SK-N-SH (cell line): ENCODE results near the gene MTCH2. TPM values are rescaled to one million over a fixed set of nuclear protein-coding genes. Genes with fewer than 3 reads are reported as not detected.

Experiments used
- CTCF ChIA-PET: fragments of 300-600, 350-600 bp; formaldehyde crosslinking; extraction: SDS; loops from one replicate; lab custom pipeline; 2021; lab: Yijun Ruan, JAX
- POLR2A ChIA-PET: fragments of 350-600 bp; sonication (Branson Sonifier 250); formaldehyde crosslinking; extraction: SDS; loops from one replicate; lab custom pipeline; 2020; ENCODE audit warnings: antibody characterized with exemption, inconsistent platforms; lab: Yijun Ruan, JAX
- DNase-seq: peaks from one replicate; pipeline ENCODE4 v3.0.0; 2012
- H2AFZ ChIP-seq: fragments of 200-600 bp; sonication (generic); 2 replicates; pipeline ENCODE4 v1.8.1; 2016; ENCODE audit warnings: antibody characterized with exemption, mild to moderate bottlenecking, low read depth
- H3F3A ChIP-seq: fragments of 200-600 bp; sonication (generic); replicated peaks from 2 replicates; pipeline ENCODE3; 2016; ENCODE audit warnings: antibody characterized with exemption, mild to moderate bottlenecking; ENCODE audit not compliant: insufficient read depth
- H3K27ac ChIP-seq, 2 experiments: fragments of 200-500 bp in 1 of 2; fragments of 200-600 bp in 1 of 2; sonication (Bioruptor generic) in 1 of 2; sonication (generic), shearing (Covaris generic) in 1 of 2; 2 replicates each; pipeline versions ENCODE4 v1.5.1 to v1.6.1; 2014 to 2016; ENCODE audit warnings: low read depth in 2 of 2, inconsistent platforms in 1 of 2, low read length in 1 of 2, mild to moderate bottlenecking in 1 of 2, mixed read lengths in 1 of 2
- H3K27me3 ChIP-seq: fragments of 200-600 bp; sonication (generic), shearing (Covaris generic); 2 replicates; pipeline ENCODE4 v1.6.1; 2016; ENCODE audit warnings: mixed run types; ENCODE audit not compliant: insufficient read depth
- H3K36me3 ChIP-seq, 2 experiments: fragments of 200-500 bp in 1 of 2; fragments of 200-600 bp in 1 of 2; sonication (Bioruptor generic) in 1 of 2; sonication (generic) in 1 of 2; replicated peaks in 1 of 2; 2 replicates each; pipeline versions ENCODE3 to v1.5.1; 2014 to 2016; ENCODE audit warnings: low read length in 1 of 2, mild to moderate bottlenecking in 1 of 2; ENCODE audit not compliant: insufficient read depth in 2 of 2, control insufficient read depth in 1 of 2
- H3K4me1 ChIP-seq, 2 experiments: fragments of 200-500 bp in 1 of 2; fragments of 200-600 bp in 1 of 2; sonication (Bioruptor generic) in 1 of 2; sonication (generic), shearing (Covaris generic) in 1 of 2; 2 replicates each; pipeline versions ENCODE4 v1.5.1 to v1.6.1; 2014 to 2016; ENCODE audit warnings: low read depth in 1 of 2, low read length in 1 of 2, mixed run types in 1 of 2; ENCODE audit not compliant: insufficient read depth in 2 of 2, control insufficient read depth in 1 of 2
- H3K4me2 ChIP-seq: fragments of 200-600 bp; sonication (generic), shearing (Covaris generic); 2 replicates; pipeline ENCODE4 v1.6.1; 2017; ENCODE audit warnings: mixed run types
- H3K4me3 ChIP-seq, 2 experiments: fragments of 200-500 bp in 1 of 2; fragments of 200-600 bp in 1 of 2; sonication (Bioruptor generic) in 1 of 2; sonication (generic), shearing (Covaris generic) in 1 of 2; 2 replicates each; pipeline versions ENCODE4 v1.5.1 to v1.8.1; 2014 to 2016; ENCODE audit warnings: low read depth in 2 of 2, inconsistent platforms in 1 of 2, low read length in 1 of 2, mild to moderate bottlenecking in 1 of 2, mixed read lengths in 1 of 2, moderate library complexity in 1 of 2
- H3K79me2 ChIP-seq: fragments of 200-600 bp; sonication (generic); 2 replicates; pipeline ENCODE4 v1.8.1; 2017; ENCODE audit warnings: mild to moderate bottlenecking; ENCODE audit not compliant: insufficient read depth
- H3K9ac ChIP-seq: fragments of 200-600 bp; sonication (generic); 2 replicates; pipeline ENCODE4 v1.6.1; 2017; ENCODE audit warnings: mixed run types
- H3K9me2 ChIP-seq: fragments of 200-600 bp; sonication (generic); 2 replicates; pipeline ENCODE4 v1.6.1; 2017; ENCODE audit warnings: mixed run types
- H3K9me3 ChIP-seq: fragments of 200-600 bp; sonication (generic); 2 replicates; pipeline ENCODE4 v1.6.1; 2017; ENCODE audit warnings: mixed run types, mild to moderate bottlenecking, moderate library complexity
- H4K20me1 ChIP-seq: fragments of 200-600 bp; sonication (generic); 2 replicates; pipeline ENCODE4 v1.6.1; 2017; ENCODE audit warnings: mild to moderate bottlenecking, mixed run types; ENCODE audit not compliant: insufficient read depth
- CHD2 ChIP-seq: fragments of 150-350 bp; IDR thresholded peaks from 2 replicates; pipeline ENCODE4 v1.6.1; 2018; ENCODE audit warnings: low read length; ENCODE audit not compliant: partially characterized antibody
- EP300 ChIP-seq, 2 experiments: IDR thresholded peaks; 2 replicates each; pipeline versions ENCODE4 v1.4.0 to v1.6.1; 2012; ENCODE audit warnings: borderline replicate concordance in 1 of 2, low read depth in 1 of 2, low read length in 1 of 2
- FOSL2 ChIP-seq: IDR thresholded peaks from 2 replicates; pipeline ENCODE4 v1.4.0; 2012; ENCODE audit warnings: low read depth, mild to moderate bottlenecking, moderate library complexity, borderline replicate concordance
- GABPA ChIP-seq: IDR thresholded peaks from 2 replicates; pipeline ENCODE4 v1.4.0; 2012; ENCODE audit warnings: low read depth, mild to moderate bottlenecking
- JUND ChIP-seq: IDR thresholded peaks from 2 replicates; pipeline ENCODE4 v1.4.0; 2012
- MXI1 ChIP-seq: IDR thresholded peaks from 2 replicates; pipeline ENCODE4 v1.6.1; 2012; ENCODE audit warnings: mild to moderate bottlenecking, low read depth, low read length, improper control_type of control experiment
- NFIC ChIP-seq: IDR thresholded peaks from 2 replicates; pipeline ENCODE4 v1.4.0; 2012; ENCODE audit warnings: borderline replicate concordance
- POLR2AphosphoS5 ChIP-seq: IDR thresholded peaks from 2 replicates; pipeline ENCODE4 v1.6.1; 2012; ENCODE audit warnings: low read depth, low read length
- RCOR1 ChIP-seq: fragments of 150-350 bp; IDR thresholded peaks from 2 replicates; pipeline ENCODE4 v1.6.1; 2017; ENCODE audit warnings: antibody characterized with exemption, low read length
- RFX5 ChIP-seq: IDR thresholded peaks from 2 replicates; pipeline ENCODE4 v1.6.1; 2012; ENCODE audit warnings: mild to moderate bottlenecking, improper control_type of control experiment, low read length
- SIN3A ChIP-seq: IDR thresholded peaks from 2 replicates; pipeline ENCODE4 v1.6.1; 2012; ENCODE audit warnings: low read depth, mild to moderate bottlenecking, low read length, moderate library complexity, borderline replicate concordance
- TAF1 ChIP-seq: IDR thresholded peaks from 2 replicates; pipeline ENCODE4 v1.6.1; 2012; ENCODE audit warnings: low read depth, mild to moderate bottlenecking, low read length, moderate library complexity, borderline replicate concordance
- TCF12 ChIP-seq: IDR thresholded peaks from 2 replicates; pipeline ENCODE4 v1.4.0; 2012
- TEAD4 ChIP-seq: IDR thresholded peaks from 2 replicates; pipeline ENCODE4 v1.4.0; 2012; ENCODE audit warnings: mild to moderate bottlenecking, borderline replicate concordance; ENCODE audit not compliant: insufficient read depth
- YY1 ChIP-seq: IDR thresholded peaks from 2 replicates; pipeline ENCODE4 v1.4.0; 2012; ENCODE audit warnings: low read depth, mild to moderate bottlenecking
- WGBS: methylation state at CpG from one replicate; pipeline ENCODE4 v1.1.6; 2017; ENCODE audit warnings: low lambda C conversion rate; 5-methylcytosine and 5-hydroxymethylcytosine counted together
- polyA plus RNA-seq, 3 experiments: library from polyadenylated mRNA; depleted of rRNA; stranded (reverse); fragments of >200 nt; gene quantifications; 2 replicates each; pipeline ENCODE4 v1.2.3, GENCODE V29; 2012
- TF ChIP-seq, protein P1 (sequence below): IDR thresholded peaks from 2 replicates; pipeline ENCODE4 v1.4.0; 2012; ENCODE audit warnings: low read depth
- TF ChIP-seq, protein P2 (sequence below): IDR thresholded peaks from 2 replicates; pipeline ENCODE4 v1.6.1; 2012; ENCODE audit warnings: mild to moderate bottlenecking, low read depth, low read length, moderate library complexity
- TF ChIP-seq, protein P3 (sequence below): fragments of 200-600 bp; sonication (generic); IDR thresholded peaks from 2 replicates; pipeline ENCODE4 v1.6.1; 2017; ENCODE audit warnings: antibody characterized with exemption, mild to moderate bottlenecking, moderate library complexity
- TF ChIP-seq, protein P4 (sequence below): fragments of 150-350 bp; IDR thresholded peaks from 2 replicates; pipeline ENCODE4 v1.6.1; 2017; ENCODE audit warnings: antibody characterized with exemption, low read length, low read depth, borderline replicate concordance
- TF ChIP-seq, protein P5 (sequence below): IDR thresholded peaks from 2 replicates; pipeline ENCODE4; 2012

MTCH2 gene
- polyA plus RNA-seq, 1 of the 3 experiments (the other 2 are of a cell fraction): 132 TPM

DNA sequence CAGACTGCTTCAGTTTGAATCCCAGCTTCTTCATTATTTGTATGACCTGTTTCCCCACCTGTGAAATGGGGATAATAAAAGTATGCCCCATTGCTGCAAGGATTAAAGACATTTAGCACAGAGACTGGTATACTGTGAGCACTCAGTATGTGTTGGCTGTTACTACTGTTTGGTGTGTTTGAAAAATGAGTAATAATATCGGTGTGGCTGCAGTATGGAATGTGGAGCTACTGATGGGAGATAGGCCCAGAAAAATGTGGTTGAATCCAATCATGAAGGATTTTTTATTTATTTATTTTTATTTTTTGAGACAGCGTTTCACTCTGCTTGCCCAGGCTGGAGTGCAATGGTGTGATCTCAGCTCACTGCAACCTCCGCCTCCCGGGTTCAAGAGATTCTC, 39.1 kb downstream of the MTCH2 start (continued):
- TF ChIP-seq, protein P1, sequence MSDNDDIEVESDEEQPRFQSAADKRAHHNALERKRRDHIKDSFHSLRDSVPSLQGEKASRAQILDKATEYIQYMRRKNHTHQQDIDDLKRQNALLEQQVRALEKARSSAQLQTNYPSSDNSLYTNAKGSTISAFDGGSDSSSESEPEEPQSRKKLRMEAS: no peak

DNA sequence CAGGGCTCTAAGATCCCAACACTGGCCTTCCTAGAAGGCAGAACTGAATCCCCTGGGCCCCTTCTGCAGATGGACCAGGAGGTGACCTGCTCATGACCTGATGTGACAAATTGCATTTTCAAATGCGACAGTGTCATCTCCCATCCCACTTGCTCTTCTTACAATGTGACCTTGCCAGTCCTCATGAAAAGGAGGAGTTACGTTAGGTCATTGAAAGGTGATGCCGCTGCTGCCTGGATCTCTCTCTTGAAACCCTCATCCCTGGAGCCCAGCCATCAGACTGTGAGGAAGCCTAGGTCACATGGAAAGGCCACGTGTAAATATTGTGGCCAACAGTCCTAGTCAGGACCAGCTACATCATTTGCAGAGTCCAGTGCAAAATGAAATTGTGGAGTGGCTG, 42.5 kb downstream of the MTCH2 start:
- Histone ChIP-seq H3K27me3 (no peaks in the 10 kb centered on the region; the same call in 1 of the 2 replicates), H3K79me2 (no peaks in the 10 kb centered on the region), H3K27ac (no peak overlapping the region), H3K4me2 (no peak overlapping the region), H2AFZ (no peak overlapping the region), H3K9me2 (no peaks in the 10 kb centered on the region), H4K20me1 (no peaks in the 10 kb centered on the region), H3K9me3 (no peaks in the 10 kb centered on the region), H3K4me3 (no peak overlapping the region), H3K9ac (no peak overlapping the region), H3K36me3 (no peaks in the 10 kb centered on the region), H3F3A (no peaks in the 10 kb centered on the region), H3K4me1 (peaks cover 0 to 2% of the 10 kb centered on the region in 2 experiments; a peak in 1 of 4 replicates)
- 88% methylated on average over 3 of the region's 4 CpGs for WGBS
- ChIA-PET POLR2A (no interaction called here), CTCF (no interaction called here)
- TF ChIP-seq GABPA (no peak), TAF1 (no peak), RFX5 (no peak), MXI1 (no peak), TCF12 (no peak), NFIC (no peak), RCOR1 (no peak), FOSL2 (no peak), CHD2 (no peak), POLR2AphosphoS5 (no peak), YY1 (no peak), TEAD4 (no peak), SIN3A (no peak), EP300 (IDR thresholded peaks at IDR 0.05; ENCODE audit: borderline replicate concordance in 1 of 2, low read depth in 1 of 2, low read length in 1 of 2) (no peak), JUND (no peak)
- TF ChIP-seq, protein P2, sequence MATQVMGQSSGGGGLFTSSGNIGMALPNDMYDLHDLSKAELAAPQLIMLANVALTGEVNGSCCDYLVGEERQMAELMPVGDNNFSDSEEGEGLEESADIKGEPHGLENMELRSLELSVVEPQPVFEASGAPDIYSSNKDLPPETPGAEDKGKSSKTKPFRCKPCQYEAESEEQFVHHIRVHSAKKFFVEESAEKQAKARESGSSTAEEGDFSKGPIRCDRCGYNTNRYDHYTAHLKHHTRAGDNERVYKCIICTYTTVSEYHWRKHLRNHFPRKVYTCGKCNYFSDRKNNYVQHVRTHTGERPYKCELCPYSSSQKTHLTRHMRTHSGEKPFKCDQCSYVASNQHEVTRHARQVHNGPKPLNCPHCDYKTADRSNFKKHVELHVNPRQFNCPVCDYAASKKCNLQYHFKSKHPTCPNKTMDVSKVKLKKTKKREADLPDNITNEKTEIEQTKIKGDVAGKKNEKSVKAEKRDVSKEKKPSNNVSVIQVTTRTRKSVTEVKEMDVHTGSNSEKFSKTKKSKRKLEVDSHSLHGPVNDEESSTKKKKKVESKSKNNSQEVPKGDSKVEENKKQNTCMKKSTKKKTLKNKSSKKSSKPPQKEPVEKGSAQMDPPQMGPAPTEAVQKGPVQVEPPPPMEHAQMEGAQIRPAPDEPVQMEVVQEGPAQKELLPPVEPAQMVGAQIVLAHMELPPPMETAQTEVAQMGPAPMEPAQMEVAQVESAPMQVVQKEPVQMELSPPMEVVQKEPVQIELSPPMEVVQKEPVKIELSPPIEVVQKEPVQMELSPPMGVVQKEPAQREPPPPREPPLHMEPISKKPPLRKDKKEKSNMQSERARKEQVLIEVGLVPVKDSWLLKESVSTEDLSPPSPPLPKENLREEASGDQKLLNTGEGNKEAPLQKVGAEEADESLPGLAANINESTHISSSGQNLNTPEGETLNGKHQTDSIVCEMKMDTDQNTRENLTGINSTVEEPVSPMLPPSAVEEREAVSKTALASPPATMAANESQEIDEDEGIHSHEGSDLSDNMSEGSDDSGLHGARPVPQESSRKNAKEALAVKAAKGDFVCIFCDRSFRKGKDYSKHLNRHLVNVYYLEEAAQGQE: no peak
- TF ChIP-seq, protein P3, sequence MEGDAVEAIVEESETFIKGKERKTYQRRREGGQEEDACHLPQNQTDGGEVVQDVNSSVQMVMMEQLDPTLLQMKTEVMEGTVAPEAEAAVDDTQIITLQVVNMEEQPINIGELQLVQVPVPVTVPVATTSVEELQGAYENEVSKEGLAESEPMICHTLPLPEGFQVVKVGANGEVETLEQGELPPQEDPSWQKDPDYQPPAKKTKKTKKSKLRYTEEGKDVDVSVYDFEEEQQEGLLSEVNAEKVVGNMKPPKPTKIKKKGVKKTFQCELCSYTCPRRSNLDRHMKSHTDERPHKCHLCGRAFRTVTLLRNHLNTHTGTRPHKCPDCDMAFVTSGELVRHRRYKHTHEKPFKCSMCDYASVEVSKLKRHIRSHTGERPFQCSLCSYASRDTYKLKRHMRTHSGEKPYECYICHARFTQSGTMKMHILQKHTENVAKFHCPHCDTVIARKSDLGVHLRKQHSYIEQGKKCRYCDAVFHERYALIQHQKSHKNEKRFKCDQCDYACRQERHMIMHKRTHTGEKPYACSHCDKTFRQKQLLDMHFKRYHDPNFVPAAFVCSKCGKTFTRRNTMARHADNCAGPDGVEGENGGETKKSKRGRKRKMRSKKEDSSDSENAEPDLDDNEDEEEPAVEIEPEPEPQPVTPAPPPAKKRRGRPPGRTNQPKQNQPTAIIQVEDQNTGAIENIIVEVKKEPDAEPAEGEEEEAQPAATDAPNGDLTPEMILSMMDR: no peak
- TF ChIP-seq, protein P4, sequence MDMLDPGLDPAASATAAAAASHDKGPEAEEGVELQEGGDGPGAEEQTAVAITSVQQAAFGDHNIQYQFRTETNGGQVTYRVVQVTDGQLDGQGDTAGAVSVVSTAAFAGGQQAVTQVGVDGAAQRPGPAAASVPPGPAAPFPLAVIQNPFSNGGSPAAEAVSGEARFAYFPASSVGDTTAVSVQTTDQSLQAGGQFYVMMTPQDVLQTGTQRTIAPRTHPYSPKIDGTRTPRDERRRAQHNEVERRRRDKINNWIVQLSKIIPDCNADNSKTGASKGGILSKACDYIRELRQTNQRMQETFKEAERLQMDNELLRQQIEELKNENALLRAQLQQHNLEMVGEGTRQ: no peak
- TF ChIP-seq, protein P5, sequence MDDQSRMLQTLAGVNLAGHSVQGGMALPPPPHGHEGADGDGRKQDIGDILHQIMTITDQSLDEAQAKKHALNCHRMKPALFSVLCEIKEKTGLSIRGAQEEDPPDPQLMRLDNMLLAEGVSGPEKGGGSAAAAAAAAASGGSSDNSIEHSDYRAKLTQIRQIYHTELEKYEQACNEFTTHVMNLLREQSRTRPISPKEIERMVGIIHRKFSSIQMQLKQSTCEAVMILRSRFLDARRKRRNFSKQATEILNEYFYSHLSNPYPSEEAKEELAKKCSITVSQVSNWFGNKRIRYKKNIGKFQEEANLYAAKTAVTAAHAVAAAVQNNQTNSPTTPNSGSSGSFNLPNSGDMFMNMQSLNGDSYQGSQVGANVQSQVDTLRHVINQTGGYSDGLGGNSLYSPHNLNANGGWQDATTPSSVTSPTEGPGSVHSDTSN: no peak
- DNase-seq: no peak
